HUDEP-2 (cell line): ENCODE data around the gene KCNQ1OT1.

Experiments
- DNase-seq, 76 experiments: peaks; one replicate each; lab custom pipeline; 2025; ENCODE audit not compliant: unreplicated experiment in 76 of 76; lab: John Stamatoyannopoulos, UW

The KCNQ1OT1 gene

GRCh38 chr11:2563213-2564007 is 136.4 kb downstream of the KCNQ1OT1 start:
- DNase-seq = no peak

- DNase-seq = no peak
Observed at GRCh38 chr11:2562890-2563212, 136.9 kb downstream of the KCNQ1OT1 start.

GRCh38 chr11:2561696-2562581 is 137.9 kb downstream of the KCNQ1OT1 start:
- no peak for DNase-seq

- no peak for DNase-seq
Observed at GRCh38 chr11:2559527-2560311, 140.1 kb downstream of the KCNQ1OT1 start.

GRCh38 chr11:2558861-2559526 is 140.8 kb downstream of the KCNQ1OT1 start:
- DNase-seq = no peak

- DNase-seq = no peak
Observed at GRCh38 chr11:2558397-2558796, 141.4 kb downstream of the KCNQ1OT1 start.
